ENCODE measurements around the gene TMEM17. TPM values are rescaled to one million over a fixed set of nuclear protein-coding genes. Genes with fewer than 3 reads are reported as not detected.

Gene TMEM17
- total and polyA plus RNA-seq, 2 experiments from 2014 or later: 0.94 to 1.7 TPM

DNA sequence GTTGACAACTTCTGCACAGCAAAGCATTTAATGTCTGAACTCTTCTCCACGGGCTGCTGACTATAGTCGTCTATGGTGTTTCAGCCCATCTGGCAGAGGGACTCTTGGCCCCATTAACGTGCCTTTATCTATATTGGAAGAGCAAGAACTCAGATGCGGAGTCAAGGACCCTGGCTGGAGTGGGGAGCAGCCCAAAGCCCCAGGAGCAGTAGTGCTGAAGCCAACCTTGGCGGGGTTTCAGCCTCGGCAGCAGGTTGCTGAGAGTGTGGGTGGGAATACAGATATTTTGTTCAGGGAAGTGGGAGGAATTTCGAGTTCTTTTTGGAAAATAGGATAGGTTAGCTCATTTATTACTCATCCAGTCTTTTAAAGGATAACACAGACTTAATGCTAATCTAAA is 34.2 kb downstream of the TMEM17 start:
- H3K36me3 Mint-ChIP-seq (ENCODE audit: low read depth): no peaks in the 10 kb centered on the region
- Histone ChIP-seq H3K36me3 (ENCODE audit: insufficient read depth) (no peaks in the 10 kb centered on the region), H3K27ac (ENCODE audit: low read depth) (no peak overlapping the region), H2AFZ (no peak overlapping the region), H3K4me1 (ENCODE audit: insufficient read depth) (peaks cover 19% of the 10 kb centered on the region), H3K9me2 (ENCODE audit: insufficient read depth) (peaks cover 10% of the 10 kb centered on the region; the same call in 1 of the 2 replicates), H3F3A (replicated peaks; ENCODE audit: low read depth) (no peaks in the 10 kb centered on the region), H3K4me3 (no peak overlapping the region), H3K27me3 (ENCODE audit: insufficient read depth) (no peaks in the 10 kb centered on the region), H4K20me1 (replicated peaks; ENCODE audit: insufficient read depth) (no peaks in the 10 kb centered on the region), H3K79me2 (replicated peaks; ENCODE audit: insufficient read depth) (no peaks in the 10 kb centered on the region; the same call in 1 of the 2 replicates), H3K4me2 (no peak overlapping the region)
- ATAC-seq: no peak
- TF ChIP-seq NANOG (IDR thresholded peaks at IDR 0.05; ENCODE audit: borderline replicate concordance) (no peak), CTCF (conservative IDR thresholded peaks at IDR 0.05; ENCODE audit: low read depth in 2 of 2) (no peak), ZNF114 (CRISPR knock-in tag; IDR thresholded peaks at IDR 0.05) (no peak), CREB1 (CRISPR knock-in tag; IDR thresholded peaks at IDR 0.05; ENCODE audit: low read depth) (no peak), EZH2 (IDR thresholded peaks at IDR 0.05; ENCODE audit: low read depth, unreplicated experiment) (no peak)
- TF ChIP-seq, protein P1, sequence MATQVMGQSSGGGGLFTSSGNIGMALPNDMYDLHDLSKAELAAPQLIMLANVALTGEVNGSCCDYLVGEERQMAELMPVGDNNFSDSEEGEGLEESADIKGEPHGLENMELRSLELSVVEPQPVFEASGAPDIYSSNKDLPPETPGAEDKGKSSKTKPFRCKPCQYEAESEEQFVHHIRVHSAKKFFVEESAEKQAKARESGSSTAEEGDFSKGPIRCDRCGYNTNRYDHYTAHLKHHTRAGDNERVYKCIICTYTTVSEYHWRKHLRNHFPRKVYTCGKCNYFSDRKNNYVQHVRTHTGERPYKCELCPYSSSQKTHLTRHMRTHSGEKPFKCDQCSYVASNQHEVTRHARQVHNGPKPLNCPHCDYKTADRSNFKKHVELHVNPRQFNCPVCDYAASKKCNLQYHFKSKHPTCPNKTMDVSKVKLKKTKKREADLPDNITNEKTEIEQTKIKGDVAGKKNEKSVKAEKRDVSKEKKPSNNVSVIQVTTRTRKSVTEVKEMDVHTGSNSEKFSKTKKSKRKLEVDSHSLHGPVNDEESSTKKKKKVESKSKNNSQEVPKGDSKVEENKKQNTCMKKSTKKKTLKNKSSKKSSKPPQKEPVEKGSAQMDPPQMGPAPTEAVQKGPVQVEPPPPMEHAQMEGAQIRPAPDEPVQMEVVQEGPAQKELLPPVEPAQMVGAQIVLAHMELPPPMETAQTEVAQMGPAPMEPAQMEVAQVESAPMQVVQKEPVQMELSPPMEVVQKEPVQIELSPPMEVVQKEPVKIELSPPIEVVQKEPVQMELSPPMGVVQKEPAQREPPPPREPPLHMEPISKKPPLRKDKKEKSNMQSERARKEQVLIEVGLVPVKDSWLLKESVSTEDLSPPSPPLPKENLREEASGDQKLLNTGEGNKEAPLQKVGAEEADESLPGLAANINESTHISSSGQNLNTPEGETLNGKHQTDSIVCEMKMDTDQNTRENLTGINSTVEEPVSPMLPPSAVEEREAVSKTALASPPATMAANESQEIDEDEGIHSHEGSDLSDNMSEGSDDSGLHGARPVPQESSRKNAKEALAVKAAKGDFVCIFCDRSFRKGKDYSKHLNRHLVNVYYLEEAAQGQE (IDR thresholded peaks at IDR 0.05; ENCODE audit: unreplicated experiment): no peak
- H3K27me3 Mint-ChIP-seq (ENCODE audit: insufficient read depth, low read depth, poor library complexity): peaks cover 5% of the 10 kb centered on the region
- peaks cover 42% of the 10 kb centered on the region for H3K4me1 Mint-ChIP-seq
- H3K4me3 Mint-ChIP-seq: no peak overlapping the region
- no peak overlapping the region for H3K27ac Mint-ChIP-seq
- DNase-seq (ENCODE audit: low spot score): no peak
- H3K9me3 Mint-ChIP-seq: no peaks in the 10 kb centered on the region

DNA sequence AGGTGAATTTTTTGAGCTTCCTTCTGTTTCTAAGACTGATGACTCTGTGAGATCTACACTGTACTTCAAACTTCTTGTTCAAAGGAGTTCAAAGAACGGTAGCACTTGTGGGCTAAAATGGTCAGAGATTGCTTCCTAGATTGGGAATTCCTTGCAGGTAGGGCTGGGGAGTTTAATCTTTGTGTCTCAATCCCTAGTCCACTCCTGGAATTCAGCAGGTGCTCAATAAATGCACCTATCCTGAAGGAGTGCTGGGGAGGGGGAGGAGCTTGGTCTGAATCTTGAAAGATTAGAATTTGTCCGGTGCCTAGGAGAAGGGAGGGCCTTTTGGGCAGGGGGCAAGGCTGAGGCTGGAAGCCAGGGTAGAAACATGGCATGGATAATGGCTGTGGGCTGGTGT is 34.6 kb downstream of the TMEM17 start:
- Mint-ChIP-seq H3K4me3 (no peak overlapping the region), H3K36me3 (ENCODE audit: low read depth) (no peaks in the 10 kb centered on the region), H3K4me1 (peaks cover 41% of the 10 kb centered on the region), H3K9me3 (no peaks in the 10 kb centered on the region), H3K27me3 (ENCODE audit: insufficient read depth, low read depth, poor library complexity) (peaks cover 5% of the 10 kb centered on the region), H3K27ac (no peak overlapping the region)
- Histone ChIP-seq H3K27me3 (ENCODE audit: insufficient read depth) (no peaks in the 10 kb centered on the region), H2AFZ (no peak overlapping the region), H3K27ac (ENCODE audit: low read depth) (no peak overlapping the region), H3K4me2 (no peak overlapping the region), H4K20me1 (replicated peaks; ENCODE audit: insufficient read depth) (no peaks in the 10 kb centered on the region), H3K36me3 (ENCODE audit: insufficient read depth) (no peaks in the 10 kb centered on the region), H3F3A (replicated peaks; ENCODE audit: low read depth) (0 out of 2 replicates have a peak, but pooled peaks cover 2% of the 10 kb centered on the region), H3K79me2 (replicated peaks; ENCODE audit: insufficient read depth) (no peaks in the 10 kb centered on the region; the same call in 1 of the 2 replicates), H3K4me3 (no peak overlapping the region), H3K4me1 (ENCODE audit: insufficient read depth) (peaks cover 22% of the 10 kb centered on the region), H3K9me2 (ENCODE audit: insufficient read depth) (peaks cover 10% of the 10 kb centered on the region; the same call in 1 of the 2 replicates)
- DNase-seq (ENCODE audit: low spot score) (no peak), ATAC-seq (no peak)
- no peak for TF ChIP-seq EZH2phosphoT487 (IDR thresholded peaks at IDR 0.05; ENCODE audit: unreplicated experiment)
- no peak for TF ChIP-seq ZNF462 (CRISPR knock-in tag; IDR thresholded peaks at IDR 0.05)
